Mesenchymal stem cell (in vitro differentiated cells and primary cell): Measurements from ENCODE around the gene CD160.
"Not testable (repeated sequence)": the region's sequence is repeated elsewhere in the genome, so short reads cannot be mapped to it uniquely, and the experiment has no call there.

Experiments used
- DNase-seq: peaks from one replicate; pipeline ENCODE4 v3.0.0-alpha.2; 2013
- H2AFZ ChIP-seq: one replicate; pipeline ENCODE4 v1.6.1; 2013; ENCODE audit warnings: low read depth, mild to moderate bottlenecking, control low read depth, inconsistent platforms, low read length, moderate library complexity
- H2AK5ac ChIP-seq: 2 replicates; pipeline ENCODE4 v1.6.1; 2013; ENCODE audit warnings: low read length, moderate library complexity, mild to moderate bottlenecking, inconsistent platforms; ENCODE audit not compliant: severe bottlenecking
- H2BK120ac ChIP-seq: one replicate; pipeline ENCODE4 v1.6.1; 2013; ENCODE audit warnings: low read depth, mild to moderate bottlenecking, inconsistent platforms, low read length, moderate library complexity
- H2BK12ac ChIP-seq, 2 experiments: one replicate each; pipeline ENCODE4 v1.6.1; 2013; ENCODE audit warnings: inconsistent platforms in 2 of 2, low read length in 2 of 2, mild to moderate bottlenecking in 2 of 2, moderate library complexity in 2 of 2, control low read depth in 1 of 2
- H2BK15ac ChIP-seq: one replicate; pipeline ENCODE4 v1.6.1; 2013; ENCODE audit warnings: mild to moderate bottlenecking, low read depth, inconsistent platforms; ENCODE audit not compliant: poor library complexity, severe bottlenecking
- H2BK5ac ChIP-seq: 2 replicates; pipeline ENCODE4 v1.6.1; 2013; ENCODE audit warnings: low read depth, mild to moderate bottlenecking, low read length, control low read depth, inconsistent platforms; ENCODE audit not compliant: poor library complexity, severe bottlenecking
- H3K14ac ChIP-seq, 2 experiments: one replicate each; pipeline ENCODE4 v1.6.1; 2013; ENCODE audit warnings: inconsistent platforms in 2 of 2, low read length in 2 of 2, control low read depth in 1 of 2, mild to moderate bottlenecking in 1 of 2, moderate library complexity in 1 of 2
- H3K18ac ChIP-seq, 2 experiments: one replicate each; pipeline ENCODE4 v1.6.1; 2013; ENCODE audit warnings: inconsistent platforms in 2 of 2, low read length in 2 of 2, control low read depth in 1 of 2, low read depth in 1 of 2, mild to moderate bottlenecking in 1 of 2
- H3K23ac ChIP-seq, 2 experiments: one replicate each; pipeline ENCODE4 v1.6.1; 2013; ENCODE audit warnings: inconsistent platforms in 2 of 2, low read length in 2 of 2, mild to moderate bottlenecking in 2 of 2, moderate library complexity in 2 of 2, control low read depth in 1 of 2
- H3K27ac ChIP-seq: 2 replicates; pipeline ENCODE4 v1.5.1; 2013; ENCODE audit warnings: mild to moderate bottlenecking, moderate library complexity, low read length, control low read depth, inconsistent platforms; ENCODE audit not compliant: poor library complexity, severe bottlenecking
- H3K27me3 ChIP-seq, 2 experiments: 2 replicates each; pipeline versions ENCODE4 v1.6.1 to v1.7.0; 2013; ENCODE audit warnings: low read length in 2 of 2, mild to moderate bottlenecking in 2 of 2, moderate library complexity in 2 of 2, control low read depth in 1 of 2, inconsistent platforms in 1 of 2; ENCODE audit not compliant: control insufficient read depth in 1 of 2, insufficient read depth in 1 of 2
- H3K36me3 ChIP-seq, 2 experiments: 2 replicates each; pipeline versions ENCODE4 v1.6.1 to v1.7.0; 2013; ENCODE audit warnings: low read length in 2 of 2, control low read depth in 1 of 2, inconsistent platforms in 1 of 2, low read depth in 1 of 2, mild to moderate bottlenecking in 1 of 2; ENCODE audit not compliant: insufficient read depth in 2 of 2, control insufficient read depth in 1 of 2
- H3K4ac ChIP-seq, 2 experiments: one replicate each; pipeline ENCODE4 v1.6.1; 2013; ENCODE audit warnings: inconsistent platforms in 2 of 2, low read length in 2 of 2, mild to moderate bottlenecking in 2 of 2, moderate library complexity in 2 of 2, control low read depth in 1 of 2, low read depth in 1 of 2
- H3K4me1 ChIP-seq: 2 replicates; pipeline ENCODE4 v1.6.1; 2013; ENCODE audit warnings: low read depth, low read length, control low read depth; ENCODE audit not compliant: control insufficient read depth, insufficient read depth
- H3K4me2 ChIP-seq: 2 replicates; pipeline ENCODE4 v1.6.1; 2013; ENCODE audit warnings: low read length, mild to moderate bottlenecking, inconsistent platforms; ENCODE audit not compliant: poor library complexity, severe bottlenecking
- H3K4me3 ChIP-seq, 2 experiments: 2 replicates each; pipeline versions ENCODE4 v1.5.1 to v1.7.0; 2013; ENCODE audit warnings: low read length in 2 of 2, mild to moderate bottlenecking in 2 of 2, control low read depth in 1 of 2, low read depth in 1 of 2; ENCODE audit not compliant: insufficient read depth in 1 of 2
- H3K79me1 ChIP-seq: replicated peaks from 2 replicates; pipeline ENCODE4 v1.6.1; 2013; ENCODE audit warnings: mild to moderate bottlenecking, control low read depth, low read length, inconsistent platforms; ENCODE audit not compliant: poor library complexity, severe bottlenecking
- H3K9ac ChIP-seq: 2 replicates; pipeline ENCODE4 v1.7.0; 2013; ENCODE audit warnings: mild to moderate bottlenecking, low read length, moderate library complexity
- H3K9me3 ChIP-seq: 2 replicates; pipeline ENCODE4 v1.7.0; 2013; ENCODE audit warnings: mild to moderate bottlenecking, low read length; ENCODE audit not compliant: control insufficient read depth
- H4K8ac ChIP-seq: one replicate; pipeline ENCODE4 v1.6.1; 2013; ENCODE audit warnings: inconsistent platforms, mild to moderate bottlenecking, low read length, moderate library complexity
- H4K91ac ChIP-seq: one replicate; pipeline ENCODE4 v1.6.1; 2013; ENCODE audit warnings: mild to moderate bottlenecking, low read length, inconsistent platforms
- WGBS: methylation state at CpG from one replicate; pipeline ENCODE4 v1.1.7; 2013; ENCODE audit warnings: mixed read lengths; 5-methylcytosine and 5-hydroxymethylcytosine counted together

The CD160 gene

GRCh38 chr1:145686078-145686477, 33.2 kb upstream of the CD160 start:
- not testable (repeated sequence) for DNase-seq, H3K18ac ChIP-seq, H2AFZ ChIP-seq, H3K4me3 ChIP-seq, H3K36me3 ChIP-seq, H4K8ac ChIP-seq, H2BK12ac ChIP-seq, H2BK15ac ChIP-seq, H4K91ac ChIP-seq, H3K4ac ChIP-seq, H3K27me3 ChIP-seq, H3K79me1 ChIP-seq, H2AK5ac ChIP-seq, H3K9ac ChIP-seq, H3K9me3 ChIP-seq, H3K14ac ChIP-seq, H2BK120ac ChIP-seq, H3K4me2 ChIP-seq, H3K23ac ChIP-seq, H2BK5ac ChIP-seq, H3K27ac ChIP-seq, H3K4me1 ChIP-seq
- no CpG with 5 or more reads among the region's 1 CpG for WGBS

GRCh38 chr1:145688328-145688727, 31.0 kb upstream of the CD160 start:
- Histone ChIP-seq H3K4ac (no peak overlapping the region), H3K14ac (no peak overlapping the region), H2BK120ac (no peak overlapping the region), H3K9me3 (no peaks in the 10 kb centered on the region), H2BK12ac (no peak overlapping the region), H3K36me3 (no peaks in the 10 kb centered on the region), H3K4me3 (no peak overlapping the region), H3K27me3 (no peaks in the 10 kb centered on the region), H2AK5ac (no peak overlapping the region), H3K18ac (no peak overlapping the region), H3K27ac (no peak overlapping the region), H3K9ac (no peak overlapping the region), H3K4me1 (peaks cover 8% of the 10 kb centered on the region), H2BK15ac (no peak overlapping the region), H2AFZ (no peak overlapping the region), H2BK5ac (no peak overlapping the region), H3K79me1 (no peaks in the 10 kb centered on the region), H4K8ac (no peak overlapping the region), H4K91ac (no peak overlapping the region), H3K23ac (no peak overlapping the region), H3K4me2 (no peak overlapping the region)
- WGBS: 89% methylated on average over 4 of the region's 4 CpGs
- DNase-seq: no peak

- Histone ChIP-seq H2BK15ac (no peak overlapping the region), H3K36me3 (no peaks in the 10 kb centered on the region)
- WGBS: 96% methylated on average over 6 of the region's 6 CpGs
These were observed 30.4 kb upstream of the CD160 start for GRCh38 chr1:145688924-145689323.

GRCh38 chr1:145689922-145690321, 29.4 kb upstream of the CD160 start:
- H3K27me3 ChIP-seq: no peaks in the 10 kb centered on the region
- H3K14ac ChIP-seq: no peak overlapping the region
- H3K9me3 ChIP-seq: no peaks in the 10 kb centered on the region
- H4K91ac ChIP-seq: peak overlapping the region; percentile 39
- H2BK120ac ChIP-seq: no peak overlapping the region
- no peak overlapping the region for H2BK5ac ChIP-seq
- no peak overlapping the region for H2BK12ac ChIP-seq
- no peaks in the 10 kb centered on the region for H3K36me3 ChIP-seq
- H3K4me3 ChIP-seq: peak overlapping the region in 1 of 2 experiments; percentile 38
- no peak overlapping the region for H2AK5ac ChIP-seq
- H3K18ac ChIP-seq: no peak overlapping the region
- no peak overlapping the region for H4K8ac ChIP-seq
- H3K23ac ChIP-seq: no peak overlapping the region
- H3K27ac ChIP-seq: no peak overlapping the region
- WGBS: 97% methylated on average over 6 of the region's 6 CpGs
- H2AFZ ChIP-seq: no peak overlapping the region
- peaks cover 8% of the 10 kb centered on the region for H3K4me1 ChIP-seq
- DNase-seq: no peak
- no peak overlapping the region for H3K4ac ChIP-seq
- H3K9ac ChIP-seq: no peak overlapping the region
- no peak overlapping the region for H2BK15ac ChIP-seq
- H3K79me1 ChIP-seq: no peaks in the 10 kb centered on the region
- no peak overlapping the region for H3K4me2 ChIP-seq

More at GRCh38 chr1:145688924-145689323, 30.4 kb upstream of the CD160 start:
- H2BK120ac ChIP-seq: no peak overlapping the region
- H4K8ac ChIP-seq: no peak overlapping the region
- H2BK5ac ChIP-seq: no peak overlapping the region
- H2AK5ac ChIP-seq: no peak overlapping the region
- no peak overlapping the region for H3K18ac ChIP-seq
- no peak overlapping the region for H3K4ac ChIP-seq
- peaks cover 8% of the 10 kb centered on the region for H3K4me1 ChIP-seq
- no peak overlapping the region for H4K91ac ChIP-seq
- no peaks in the 10 kb centered on the region for H3K27me3 ChIP-seq
- no peak overlapping the region for H2AFZ ChIP-seq
- no peaks in the 10 kb centered on the region for H3K79me1 ChIP-seq
- no peak overlapping the region for H3K4me2 ChIP-seq
- H3K9me3 ChIP-seq: no peaks in the 10 kb centered on the region
- H3K4me3 ChIP-seq: no peak overlapping the region
- no peak overlapping the region for H2BK12ac ChIP-seq
- no peak overlapping the region for H3K23ac ChIP-seq
- DNase-seq: no peak
- H3K9ac ChIP-seq: no peak overlapping the region
- H3K27ac ChIP-seq: no peak overlapping the region
- H3K14ac ChIP-seq: no peak overlapping the region
